Motor neuron (in vitro differentiated cells): ENCODE results near the gene TMEM132D. TPM values are rescaled to one million over a fixed set of nuclear protein-coding genes. Genes with fewer than 3 reads are reported as not detected.

ENCODE experiments used
- ATAC-seq, 8 experiments: fragments of 200-7000 bp; cut with Tn5 transposase; replicated peaks in 6 of 8; 2 replicates each; pipeline ENCODE4 v1.8.0; 2021; ENCODE audit warnings: mild to moderate bottlenecking in 8 of 8, moderate library complexity in 8 of 8
- H3K27ac ChIP-seq, 2 donors: fragments of 250-450 bp; sonication (Bioruptor Pico); 2 replicates each; pipeline ENCODE4 v1.9.0; 2021; ENCODE audit warnings: antibody characterized with exemption in 2 of 2, mild to moderate bottlenecking in 2 of 2, moderate library complexity in 1 of 2
- H3K4me1 ChIP-seq, 2 donors: fragments of 250-450 bp; sonication (Bioruptor Pico); replicated peaks in 1 of 2; 2 replicates each; pipeline ENCODE4 v1.6.1; 2021; ENCODE audit warnings: antibody characterized with exemption in 2 of 2, mild to moderate bottlenecking in 2 of 2, moderate library complexity in 1 of 2
- H3K4me3 ChIP-seq, 5 donors: fragments of 250-450 bp; sonication (Bioruptor Pico); 2 replicates each; pipeline ENCODE4 v1.9.0; 2021; ENCODE audit warnings: antibody characterized with exemption in 5 of 5, mild to moderate bottlenecking in 5 of 5, moderate library complexity in 4 of 5
- WGBS, 10 experiments: fragments of 450-650 bp; shearing (Covaris generic); methylation state at CpG; one replicate each; pipeline ENCODE4 v1.0.0; 2022; 5-methylcytosine and 5-hydroxymethylcytosine counted together
- in situ Hi-C, 9 experiments: fragments of 400-800 bp; cut with MboI; loops; one replicate each; pipeline ENCODE4 v1.15.0; 2021; ENCODE audit warnings: low sequenced_read_pairs in 9 of 9, low pct_unique_long_range_greater_than_20kb in 2 of 9; ENCODE audit not compliant: unreplicated experiment in 9 of 9
- total RNA-seq, 8 experiments: library from RNA; unstranded; fragments of 300-600 nt; gene quantifications; 2 replicates each; pipeline versions ENCODE4 v1.2.3 to v1.2.4, GENCODE V29; 2022

The TMEM132D gene
- total RNA-seq, 8 experiments from 2014 or later: 0.17 to 5.7 (median 1.5) TPM; not detected in 1

- no peak overlapping the region for H3K4me3 ChIP-seq
- peak in 1 of 8 experiments; percentile 22 for ATAC-seq
- in situ Hi-C loops: no loop called here
- no peak overlapping the region for H3K27ac ChIP-seq
- no peaks in the 10 kb centered on the region for H3K4me1 ChIP-seq
- 17 to 100% (median 50%) methylated on average over 1 of the region's 1 CpG; no CpG with 5 or more reads in 7 of the 10 experiments for WGBS, 10 experiments
Observed at GRCh38 chr12:129385637-129385990, 518.2 kb downstream of the TMEM132D start.

- no peak overlapping the region for H3K4me3 ChIP-seq
- in situ Hi-C loops: no loop called here
- 30 to 94% (median 64%) methylated on average over 3 to 9 of the region's 9 CpGs for WGBS, 10 experiments
- ATAC-seq: no peak
- H3K27ac ChIP-seq: no peak overlapping the region
- no peaks in the 10 kb centered on the region for H3K4me1 ChIP-seq
Observed at GRCh38 chr12:129383956-129384355, 519.9 kb downstream of the TMEM132D start.

- 0 to 100% (median 37%) methylated on average over 1 to 3 of the region's 3 CpGs for WGBS, 10 experiments
- ATAC-seq: no peak
- in situ Hi-C loops: no loop called here
- Histone ChIP-seq H3K4me1 (no peaks in the 10 kb centered on the region), H3K4me3 (no peak overlapping the region), H3K27ac (no peak overlapping the region)
Observed at GRCh38 chr12:129381715-129382114, 522.1 kb downstream of the TMEM132D start.

GRCh38 chr12:129379076-129379804 lies 524.6 kb downstream of the TMEM132D start:
- 17 to 88% (median 41%) methylated on average over 2 to 6 of the region's 6 CpGs; no CpG with 5 or more reads in 1 of the 10 experiments for WGBS, 10 experiments
- H3K27ac ChIP-seq: no peak overlapping the region
- no peak overlapping the region for H3K4me3 ChIP-seq
- ATAC-seq: peak in 3 of 8 experiments; percentile 16 to 42 (median 40)
- in situ Hi-C loops: no loop called here
- H3K4me1 ChIP-seq: no peaks in the 10 kb centered on the region

GRCh38 chr12:129378496-129378895 lies 525.3 kb downstream of the TMEM132D start:
- Histone ChIP-seq H3K4me3 (no peak overlapping the region), H3K4me1 (no peaks in the 10 kb centered on the region), H3K27ac (no peak overlapping the region)
- WGBS, 10 experiments: 0 to 80% (median 32%) methylated on average over 1 to 5 of the region's 5 CpGs
- no peak for ATAC-seq
- in situ Hi-C loops: no loop called here

GRCh38 chr12:129373746-129374145 lies 530.1 kb downstream of the TMEM132D start:
- ATAC-seq: no peak
- Histone ChIP-seq H3K4me3 (no peak overlapping the region), H3K4me1 (no peaks in the 10 kb centered on the region), H3K27ac (no peak overlapping the region)
- WGBS, 10 experiments: 0 to 72% (median 20%) methylated on average over 1 to 4 of the region's 4 CpGs
- in situ Hi-C loops: no loop called here

- no peak for ATAC-seq
- Histone ChIP-seq H3K4me3 (no peak overlapping the region), H3K4me1 (no peaks in the 10 kb centered on the region), H3K27ac (no peak overlapping the region)
- in situ Hi-C loops: no loop called here
- WGBS, 10 experiments: 6 to 51% (median 12%) methylated on average over 2 to 3 of the region's 3 CpGs; no CpG with 5 or more reads in 4 of the 10 experiments
Observed at GRCh38 chr12:129372876-129373275, 530.9 kb downstream of the TMEM132D start.

GRCh38 chr12:129372348-129372747 lies 531.5 kb downstream of the TMEM132D start:
- WGBS, 10 experiments: 0 to 100% (median 17%) methylated on average over 1 to 2 of the region's 2 CpGs; no CpG with 5 or more reads in 5 of the 10 experiments
- Histone ChIP-seq H3K4me3 (no peak overlapping the region), H3K4me1 (no peaks in the 10 kb centered on the region), H3K27ac (no peak overlapping the region)
- in situ Hi-C loops: no loop called here
- ATAC-seq: no peak

GRCh38 chr12:129371268-129371667 lies 532.6 kb downstream of the TMEM132D start:
- in situ Hi-C loops: no loop called here
- H3K27ac ChIP-seq: no peak overlapping the region
- H3K4me1 ChIP-seq: no peaks in the 10 kb centered on the region
- ATAC-seq: no peak
- 7 to 97% (median 23%) methylated on average over 3 to 4 of the region's 4 CpGs for WGBS, 10 experiments
- no peak overlapping the region for H3K4me3 ChIP-seq

- in situ Hi-C loops: no loop called here
- Histone ChIP-seq H3K4me3 (no peak overlapping the region), H3K27ac (no peak overlapping the region), H3K4me1 (no peaks in the 10 kb centered on the region)
- no peak for ATAC-seq
- 0 to 73% (median 20%) methylated on average over 1 to 5 of the region's 9 CpGs; no CpG with 5 or more reads in 2 of the 10 experiments for WGBS, 10 experiments
Observed at GRCh38 chr12:129366656-129367055, 537.2 kb downstream of the TMEM132D start.

GRCh38 chr12:129363041-129363440 lies 540.8 kb downstream of the TMEM132D start:
- ATAC-seq: peak in 1 of 8 experiments; percentile 56
- 9 to 90% (median 35%) methylated on average over 2 to 8 of the region's 8 CpGs for WGBS, 10 experiments
- in situ Hi-C loops: no loop called here
- H3K4me1 ChIP-seq: no peaks in the 10 kb centered on the region
- no peak overlapping the region for H3K4me3 ChIP-seq
- no peak overlapping the region for H3K27ac ChIP-seq

GRCh38 chr12:129357233-129357632 lies 546.6 kb downstream of the TMEM132D start:
- WGBS, 10 experiments: 21 to 89% (median 52%) methylated on average over 5 to 6 of the region's 6 CpGs; no CpG with 5 or more reads in 1 of the 10 experiments
- H3K27ac ChIP-seq: no peak overlapping the region
- ATAC-seq: no peak
- no peak overlapping the region for H3K4me3 ChIP-seq
- H3K4me1 ChIP-seq: no peaks in the 10 kb centered on the region
- in situ Hi-C loops: no loop called here

GRCh38 chr12:129351481-129351880 lies 552.3 kb downstream of the TMEM132D start:
- Histone ChIP-seq H3K27ac (no peak overlapping the region), H3K4me1 (no peaks in the 10 kb centered on the region), H3K4me3 (no peak overlapping the region)
- WGBS, 10 experiments: 0 to 100% (median 27%) methylated on average over 1 to 6 of the region's 6 CpGs; no CpG with 5 or more reads in 2 of the 10 experiments
- in situ Hi-C loops: no loop called here
- no peak for ATAC-seq

- in situ Hi-C loops: no loop called here
- no peak for ATAC-seq
- H3K27ac ChIP-seq: no peak overlapping the region
Observed at GRCh38 chr12:129339336-129339735, 564.5 kb downstream of the TMEM132D start.

More at GRCh38 chr12:129339336-129339735, 564.5 kb downstream of the TMEM132D start:
- Histone ChIP-seq H3K4me3 (no peak overlapping the region), H3K4me1 (no peaks in the 10 kb centered on the region)
- 0 to 53% (median 13%) methylated on average over 2 to 6 of the region's 7 CpGs for WGBS, 10 experiments
